ENCODE results near the gene TUSC2.
A peak's percentile ranks its signal among the peaks of the same experiment; 100 is the strongest.

TUSC2 gene

GRCh38 chr3:50327943-50328691 lies at the start of gene TUSC2:
Gene TUSC2, minus strand, starts transcription at chr3:50328223. Its CDS starts 124 bp downstream, at chr3:50328099.
- peak; percentile 97 for DNase-seq (ENCODE audit: low spot score)

GRCh38 chr3:50375258-50375931 lies 47.4 kb upstream of the TUSC2 start:
- DNase-seq (ENCODE audit: low spot score) = no peak

GRCh38 chr3:50374363-50375257 lies 46.6 kb upstream of the TUSC2 start:
- DNase-seq (ENCODE audit: low spot score) = no peak

GRCh38 chr3:50373146-50374051 lies 45.4 kb upstream of the TUSC2 start:
- DNase-seq (ENCODE audit: low spot score) = no peak

GRCh38 chr3:50372349-50372748 lies 44.3 kb upstream of the TUSC2 start:
- DNase-seq (ENCODE audit: low spot score) = peak; percentile 14

GRCh38 chr3:50371133-50371685 lies 43.2 kb upstream of the TUSC2 start:
- DNase-seq (ENCODE audit: low spot score) = no peak

- DNase-seq (ENCODE audit: low spot score) = no peak
Observed at GRCh38 chr3:50370594-50370993, 42.6 kb upstream of the TUSC2 start.

GRCh38 chr3:50369012-50369670 lies 41.1 kb upstream of the TUSC2 start:
- no peak for DNase-seq (ENCODE audit: low spot score)

GRCh38 chr3:50365842-50366220 lies 37.8 kb upstream of the TUSC2 start:
- DNase-seq (ENCODE audit: low spot score) = no peak

GRCh38 chr3:50365080-50365841 lies 37.2 kb upstream of the TUSC2 start:
- peak; percentile 91 for DNase-seq (ENCODE audit: low spot score)

GRCh38 chr3:50364573-50365079 lies 36.6 kb upstream of the TUSC2 start:
- no peak for DNase-seq (ENCODE audit: low spot score)

- no peak for DNase-seq (ENCODE audit: low spot score)
Observed at GRCh38 chr3:50359760-50360110, 31.7 kb upstream of the TUSC2 start.

GRCh38 chr3:50358911-50359759 lies 31.1 kb upstream of the TUSC2 start, which contains the start of gene TMEM115:
Gene TMEM115, minus strand, starts transcription at chr3:50359521. Its CDS starts 458 bp downstream, at chr3:50359063.
- DNase-seq (ENCODE audit: low spot score) = peak; percentile 98

- DNase-seq (ENCODE audit: low spot score) = no peak
Observed at GRCh38 chr3:50358355-50358910, 30.4 kb upstream of the TUSC2 start.

- no peak for DNase-seq (ENCODE audit: low spot score)
Observed at GRCh38 chr3:50357481-50357880, 29.5 kb upstream of the TUSC2 start.

- no peak for DNase-seq (ENCODE audit: low spot score)
Observed at GRCh38 chr3:50356553-50356952, 28.5 kb upstream of the TUSC2 start.

GRCh38 chr3:50355829-50356552 lies 28.0 kb upstream of the TUSC2 start:
- no peak for DNase-seq (ENCODE audit: low spot score)

- no peak for DNase-seq (ENCODE audit: low spot score)
Observed at GRCh38 chr3:50354850-50355249, 26.8 kb upstream of the TUSC2 start.

Data from LoVo (cell line).